ENCODE results near the gene PABPN1L. TPM values are rescaled to one million over a fixed set of nuclear protein-coding genes. Genes with fewer than 3 reads are reported as not detected.

The PABPN1L gene
- 0.18 TPM for polyA plus RNA-seq (2013)

GRCh38 chr16:88866151-88866920 is at the start of gene PABPN1L:
Gene PABPN1L, minus strand, starts transcription at chr16:88866660. Its CDS starts 54 bp downstream, at chr16:88866606.
- H3K27ac ChIP-seq (ENCODE audit: insufficient read depth in 1 of 2, low read depth in 1 of 2, low read length in 2 of 2, poor library complexity in 1 of 2, severe bottlenecking in 2 of 2), result no peak within 1 kb of the TSS
- H3K4me3 ChIP-seq (ENCODE audit: control insufficient read depth in 1 of 7, extremely low read depth in 1 of 7, insufficient read depth in 4 of 7, low read depth in 2 of 7, low read length in 6 of 7), result no peak within 1 kb of the TSS
- no peak for DNase-seq
- ChIA-PET CTCF (interaction anchor here (1.9 to 2.3 kb wide), 2 partner anchors 9 to 10 kb away, joined by 5 to 7 read pairs; partner anchors contain the start of genes GALNS and TRAPPC2L), POLR2A (no interaction called here)
- H3K4me1 ChIP-seq (ENCODE audit: control extremely low read depth in 1 of 4, control insufficient read depth in 4 of 4, insufficient read depth in 4 of 4, low read length in 3 of 4), result peaks cover 0 to 12% (median 6%) of the 10 kb centered on the region in 4 experiments
- H3K9me3 ChIP-seq (ENCODE audit: control extremely low read depth in 1 of 5, control insufficient read depth in 4 of 5, insufficient read depth in 2 of 5, low read depth in 1 of 5, low read length in 4 of 5), result no peaks in the 10 kb centered on the region
- WGBS (ENCODE audit: insufficient coverage), result 94% methylated on average over 10 of the region's 20 CpGs
- peaks cover 0 to 11% (median 0%) of the 10 kb centered on the region in 5 experiments for H3K27me3 ChIP-seq (replicated peaks in 2 of 5; ENCODE audit: control insufficient read depth in 4 of 5, insufficient read depth in 5 of 5, low read length in 4 of 5)
- H3K36me3 ChIP-seq (ENCODE audit: control insufficient read depth in 4 of 4, insufficient read depth in 4 of 4, low read length in 3 of 4), result peaks cover under 1 to 17% (median 11%) of the 10 kb centered on the region in 4 experiments

- WGBS (ENCODE audit: insufficient coverage), result 91% methylated on average over 16 of the region's 30 CpGs
- CTCF ChIA-PET, result no interaction called here
- Histone ChIP-seq H3K4me1 (ENCODE audit: control extremely low read depth in 1 of 4, control insufficient read depth in 4 of 4, insufficient read depth in 4 of 4, low read length in 3 of 4) (peaks cover 0 to 40% (median 39%) of the 10 kb centered on the region in 4 experiments), H3K4me3 (ENCODE audit: control insufficient read depth in 1 of 7, extremely low read depth in 1 of 7, insufficient read depth in 4 of 7, low read depth in 2 of 7, low read length in 6 of 7) (no peak overlapping the region), H3K36me3 (ENCODE audit: control insufficient read depth in 4 of 4, insufficient read depth in 4 of 4, low read length in 3 of 4) (peaks cover 0 to 70% (median 38%) of the 10 kb centered on the region in 4 experiments), H3K27ac (ENCODE audit: insufficient read depth in 1 of 2, low read depth in 1 of 2, low read length in 2 of 2, poor library complexity in 1 of 2, severe bottlenecking in 2 of 2) (no peak overlapping the region), H3K9me3 (ENCODE audit: control extremely low read depth in 1 of 5, control insufficient read depth in 4 of 5, insufficient read depth in 2 of 5, low read depth in 1 of 5, low read length in 4 of 5) (no peaks in the 10 kb centered on the region), H3K27me3 (replicated peaks in 2 of 5; ENCODE audit: control insufficient read depth in 4 of 5, insufficient read depth in 5 of 5, low read length in 4 of 5) (no peaks in the 10 kb centered on the region)
- DNase-seq, result peak in 1 of 3 donors; percentile 22
- POLR2A ChIA-PET, result no interaction called here
These were observed 49.3 kb upstream of the PABPN1L start for GRCh38 chr16:88915639-88916327.

- CTCF ChIA-PET, result no interaction called here
- no peak overlapping the region for H3K4me3 ChIP-seq (ENCODE audit: control insufficient read depth in 1 of 7, extremely low read depth in 1 of 7, insufficient read depth in 4 of 7, low read depth in 2 of 7, low read length in 6 of 7)
- 87% methylated on average over 8 of the region's 20 CpGs for WGBS (ENCODE audit: insufficient coverage)
- H3K27ac ChIP-seq (ENCODE audit: insufficient read depth in 1 of 2, low read depth in 1 of 2, low read length in 2 of 2, poor library complexity in 1 of 2, severe bottlenecking in 2 of 2), result no peak overlapping the region
- no peaks in the 10 kb centered on the region for H3K27me3 ChIP-seq (replicated peaks in 2 of 5; ENCODE audit: control insufficient read depth in 4 of 5, insufficient read depth in 5 of 5, low read length in 4 of 5)
- peaks cover 0 to 75% (median 40%) of the 10 kb centered on the region in 4 experiments for H3K36me3 ChIP-seq (ENCODE audit: control insufficient read depth in 4 of 4, insufficient read depth in 4 of 4, low read length in 3 of 4)
- POLR2A ChIA-PET, result no interaction called here
- H3K9me3 ChIP-seq (ENCODE audit: control extremely low read depth in 1 of 5, control insufficient read depth in 4 of 5, insufficient read depth in 2 of 5, low read depth in 1 of 5, low read length in 4 of 5), result no peaks in the 10 kb centered on the region
- no peak for DNase-seq
- peaks cover 0 to 31% (median 30%) of the 10 kb centered on the region in 4 experiments for H3K4me1 ChIP-seq (ENCODE audit: control extremely low read depth in 1 of 4, control insufficient read depth in 4 of 4, insufficient read depth in 4 of 4, low read length in 3 of 4)
These were observed 48.4 kb upstream of the PABPN1L start for GRCh38 chr16:88914750-88915368.

DNA sequence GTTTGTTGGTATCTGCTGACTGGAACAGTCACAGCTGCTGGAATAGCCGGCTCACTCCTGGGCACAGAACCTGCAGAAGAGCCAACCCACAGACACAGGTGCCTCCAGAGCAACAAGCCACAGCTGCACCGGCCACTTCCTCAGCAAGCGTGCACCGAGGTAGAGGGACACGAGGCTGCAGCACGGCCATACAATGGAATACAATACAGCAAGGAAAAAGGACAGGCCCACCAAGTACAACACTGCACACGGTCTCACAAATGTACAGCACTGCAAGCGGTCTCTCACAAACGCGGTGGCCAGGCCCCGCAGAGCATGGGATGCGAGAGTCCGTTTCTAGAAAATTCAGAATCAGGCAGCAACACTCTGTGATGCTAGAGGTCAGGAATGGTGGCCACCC is 47.4 kb upstream of the PABPN1L start:
- no peaks in the 10 kb centered on the region for H3K9me3 ChIP-seq (ENCODE audit: control extremely low read depth in 1 of 5, control insufficient read depth in 4 of 5, insufficient read depth in 2 of 5, low read depth in 1 of 5, low read length in 4 of 5)
- H3K27ac ChIP-seq (ENCODE audit: insufficient read depth in 1 of 2, low read depth in 1 of 2, low read length in 2 of 2, poor library complexity in 1 of 2, severe bottlenecking in 2 of 2), result no peak overlapping the region
- DNase-seq, result no peak
- WGBS (ENCODE audit: insufficient coverage), result 98% methylated on average over 11 of the region's 13 CpGs
- H3K4me3 ChIP-seq (ENCODE audit: control insufficient read depth in 1 of 7, extremely low read depth in 1 of 7, insufficient read depth in 4 of 7, low read depth in 2 of 7, low read length in 6 of 7), result no peak overlapping the region
- CTCF ChIA-PET, result no interaction called here
- peaks cover 0 to 71% (median 44%) of the 10 kb centered on the region in 4 experiments for H3K36me3 ChIP-seq (ENCODE audit: control insufficient read depth in 4 of 4, insufficient read depth in 4 of 4, low read length in 3 of 4)
- no peaks in the 10 kb centered on the region for H3K27me3 ChIP-seq (replicated peaks in 2 of 5; ENCODE audit: control insufficient read depth in 4 of 5, insufficient read depth in 5 of 5, low read length in 4 of 5)
- H3K4me1 ChIP-seq (ENCODE audit: control extremely low read depth in 1 of 4, control insufficient read depth in 4 of 4, insufficient read depth in 4 of 4, low read length in 3 of 4), result peaks cover 0 to 24% (median 22%) of the 10 kb centered on the region in 4 experiments
- POLR2A ChIA-PET, result no interaction called here

GRCh38 chr16:88913001-88913612 is 46.6 kb upstream of the PABPN1L start:
- H3K27me3 ChIP-seq (replicated peaks in 2 of 5; ENCODE audit: control insufficient read depth in 4 of 5, insufficient read depth in 5 of 5, low read length in 4 of 5), result no peaks in the 10 kb centered on the region
- H3K4me1 ChIP-seq (ENCODE audit: control extremely low read depth in 1 of 4, control insufficient read depth in 4 of 4, insufficient read depth in 4 of 4, low read length in 3 of 4), result peaks cover 0 to 17% (median 14%) of the 10 kb centered on the region in 4 experiments
- no peak overlapping the region for H3K4me3 ChIP-seq (ENCODE audit: control insufficient read depth in 1 of 7, extremely low read depth in 1 of 7, insufficient read depth in 4 of 7, low read depth in 2 of 7, low read length in 6 of 7)
- WGBS (ENCODE audit: insufficient coverage), result 96% methylated on average over 15 of the region's 16 CpGs
- POLR2A ChIA-PET, result no interaction called here
- DNase-seq, result no peak
- no peak overlapping the region for H3K27ac ChIP-seq (ENCODE audit: insufficient read depth in 1 of 2, low read depth in 1 of 2, low read length in 2 of 2, poor library complexity in 1 of 2, severe bottlenecking in 2 of 2)
- CTCF ChIA-PET, result interaction anchor here (1.6 kb wide), 1 partner anchor 23 kb away, joined by 3 read pairs; no protein-coding TSS in a partner anchor
- peaks cover 0 to 75% (median 44%) of the 10 kb centered on the region in 4 experiments for H3K36me3 ChIP-seq (ENCODE audit: control insufficient read depth in 4 of 4, insufficient read depth in 4 of 4, low read length in 3 of 4)
- no peaks in the 10 kb centered on the region for H3K9me3 ChIP-seq (ENCODE audit: control extremely low read depth in 1 of 5, control insufficient read depth in 4 of 5, insufficient read depth in 2 of 5, low read depth in 1 of 5, low read length in 4 of 5)

DNA sequence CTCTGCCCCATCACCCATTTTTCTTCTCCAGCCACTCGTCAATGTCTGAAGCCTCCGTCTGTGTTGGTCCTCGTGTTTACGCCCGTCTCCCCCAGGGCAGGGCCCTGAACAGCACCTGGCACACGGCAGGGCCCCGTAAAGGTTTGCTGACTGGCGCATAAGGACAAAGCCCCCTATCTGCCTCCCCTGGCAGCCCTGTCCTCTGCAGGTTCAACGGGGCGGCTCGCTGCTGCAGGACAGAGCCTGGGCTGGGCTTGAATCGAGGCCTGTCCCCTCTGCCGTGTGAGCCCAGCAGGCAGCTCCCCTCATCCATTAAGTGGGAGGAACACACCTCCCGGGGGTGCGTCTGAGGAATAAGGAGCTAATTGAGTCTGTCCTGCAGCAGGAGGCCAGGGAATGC is 46.1 kb upstream of the PABPN1L start:
- no peak overlapping the region for H3K27ac ChIP-seq (ENCODE audit: insufficient read depth in 1 of 2, low read depth in 1 of 2, low read length in 2 of 2, poor library complexity in 1 of 2, severe bottlenecking in 2 of 2)
- H3K27me3 ChIP-seq (replicated peaks in 2 of 5; ENCODE audit: control insufficient read depth in 4 of 5, insufficient read depth in 5 of 5, low read length in 4 of 5), result no peaks in the 10 kb centered on the region
- peaks cover 0 to 70% (median 42%) of the 10 kb centered on the region in 4 experiments for H3K36me3 ChIP-seq (ENCODE audit: control insufficient read depth in 4 of 4, insufficient read depth in 4 of 4, low read length in 3 of 4)
- DNase-seq, result no peak
- WGBS (ENCODE audit: insufficient coverage), result 98% methylated on average over 12 of the region's 15 CpGs
- no peaks in the 10 kb centered on the region for H3K9me3 ChIP-seq (ENCODE audit: control extremely low read depth in 1 of 5, control insufficient read depth in 4 of 5, insufficient read depth in 2 of 5, low read depth in 1 of 5, low read length in 4 of 5)
- peaks cover 0 to 14% (median 12%) of the 10 kb centered on the region in 4 experiments for H3K4me1 ChIP-seq (ENCODE audit: control extremely low read depth in 1 of 4, control insufficient read depth in 4 of 4, insufficient read depth in 4 of 4, low read length in 3 of 4)
- no peak overlapping the region for H3K4me3 ChIP-seq (ENCODE audit: control insufficient read depth in 1 of 7, extremely low read depth in 1 of 7, insufficient read depth in 4 of 7, low read depth in 2 of 7, low read length in 6 of 7)
- ChIA-PET CTCF (interaction anchor here (1.6 kb wide), 1 partner anchor 24 kb away, joined by 3 read pairs; no protein-coding TSS in a partner anchor), POLR2A (no interaction called here)
